Muscle of arm (tissue), 12 donors: ENCODE data around the gene RNF141. TPM values are rescaled to one million over a fixed set of nuclear protein-coding genes. Genes with fewer than 3 reads are reported as not detected.

ENCODE experiments used
- DNase-seq: peaks from one replicate; pipeline ENCODE4 v3.0.0-alpha.2; 2013
- polyA plus RNA-seq, 12 donors: library from polyadenylated mRNA; unstranded; fragments of 120-200 nt; gene quantifications; one replicate each; pipeline ENCODE4 v1.2.1, GENCODE V29; 2013; ENCODE audit not compliant: insufficient read length in 12 of 12

Gene RNF141
- polyA plus RNA-seq, 12 donors, result 19.4 to 33.5 (median 24.9) TPM; not detected in 1

DNA sequence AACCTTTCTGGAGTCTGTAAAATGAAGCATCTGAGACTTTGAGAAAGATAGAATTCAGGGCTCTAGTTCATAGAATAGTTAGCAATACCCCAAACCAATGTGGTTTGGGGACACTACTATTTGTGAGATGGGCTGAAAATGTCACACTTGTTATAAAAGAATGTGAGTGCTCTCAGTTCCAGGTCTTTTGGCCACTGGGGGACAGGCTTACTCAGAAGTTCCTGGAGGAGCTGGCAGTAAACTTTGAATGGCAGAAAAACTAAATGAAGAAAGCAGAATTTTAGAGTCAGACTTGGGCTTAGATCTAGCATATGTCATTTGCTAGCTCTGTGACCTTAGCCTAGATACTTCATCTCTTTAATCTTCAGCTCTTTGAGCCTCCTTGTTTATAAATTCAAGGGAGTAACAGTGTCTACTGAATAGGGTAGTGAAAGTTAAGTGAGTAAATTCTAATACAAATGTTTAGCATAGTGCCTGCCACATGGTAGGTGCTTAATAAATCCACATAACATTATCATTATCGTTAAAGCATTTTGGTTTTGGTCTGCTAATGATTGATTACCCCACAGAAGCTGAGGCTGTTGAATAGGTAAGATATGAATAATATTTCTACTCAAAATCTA is 23.8 kb upstream of the RNF141 start:
- no peak for DNase-seq

DNA sequence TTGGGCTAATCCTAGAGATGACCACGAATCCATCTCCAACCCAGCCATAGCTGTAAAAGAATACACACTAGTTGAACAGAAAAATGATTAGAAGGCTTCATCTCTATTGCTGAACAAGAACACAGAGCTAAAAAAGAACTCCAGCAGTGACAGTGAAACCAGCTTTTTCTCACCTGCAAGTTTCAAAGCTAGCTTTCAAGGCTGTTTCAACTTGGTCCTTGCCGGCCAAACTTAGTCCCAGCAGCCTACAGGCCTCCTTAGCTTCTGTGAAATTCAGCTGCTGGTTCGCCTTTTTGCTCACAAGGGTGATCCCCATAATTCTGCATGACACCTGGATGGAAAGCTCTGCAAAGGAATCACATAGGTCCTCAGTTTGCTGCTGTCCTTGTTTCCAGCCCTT is 23.0 kb upstream of the RNF141 start:
- no peak for DNase-seq

DNA sequence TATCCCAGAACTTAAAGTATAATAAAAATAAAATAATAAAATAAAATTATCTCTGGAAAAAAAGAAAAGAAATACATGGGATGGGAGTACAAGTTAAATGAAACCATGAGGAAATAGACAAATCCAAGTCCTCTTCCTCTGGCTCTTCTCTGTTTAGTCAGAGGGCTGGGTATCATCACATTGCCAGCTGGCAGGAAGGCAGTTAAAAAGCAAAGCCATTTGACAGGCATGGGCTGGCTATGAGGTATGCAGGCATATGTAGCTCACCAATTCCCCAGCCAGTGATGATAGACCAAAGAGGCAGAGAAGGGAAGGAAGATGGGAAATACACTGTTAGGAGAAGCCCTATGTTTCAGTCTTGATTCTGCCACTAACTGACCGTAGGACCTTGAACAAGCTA is 21.0 kb upstream of the RNF141 start:
- DNase-seq, result no peak

DNA sequence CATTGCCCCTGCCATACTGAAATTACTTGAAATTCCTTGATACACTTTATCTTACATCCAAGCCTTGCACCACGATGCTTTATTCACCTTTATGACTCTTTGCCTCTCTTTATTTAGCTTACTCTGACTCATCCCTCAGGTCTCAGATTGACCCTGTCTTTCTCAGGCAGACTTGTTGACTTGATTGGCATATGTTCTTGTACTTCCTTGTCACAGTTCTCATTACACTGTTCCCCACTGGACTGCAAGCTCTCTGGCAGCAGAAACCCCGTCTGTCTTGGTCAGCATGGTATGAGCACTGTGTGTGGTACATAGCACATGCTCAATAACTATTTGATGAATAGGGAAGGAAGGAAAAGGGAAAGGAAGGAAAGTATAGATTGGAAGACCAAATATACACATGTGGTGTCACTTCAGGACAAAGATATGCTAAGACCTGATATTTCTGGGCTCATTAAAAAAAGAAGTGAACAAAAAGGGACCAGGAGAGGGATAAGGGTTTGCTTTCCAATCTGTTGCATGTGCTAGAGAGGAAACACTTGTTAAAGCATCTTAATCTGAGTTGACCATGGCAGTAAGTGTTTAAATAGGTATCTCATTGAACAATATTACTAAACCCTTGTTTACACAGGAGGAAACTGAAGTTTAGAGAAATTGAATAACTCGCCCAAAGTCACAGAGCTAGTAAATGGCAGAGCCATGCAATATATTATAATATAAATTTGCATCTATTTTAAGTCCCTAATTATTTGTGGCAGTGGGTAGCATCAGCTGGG is 20.2 kb upstream of the RNF141 start:
- DNase-seq, result no peak

DNA sequence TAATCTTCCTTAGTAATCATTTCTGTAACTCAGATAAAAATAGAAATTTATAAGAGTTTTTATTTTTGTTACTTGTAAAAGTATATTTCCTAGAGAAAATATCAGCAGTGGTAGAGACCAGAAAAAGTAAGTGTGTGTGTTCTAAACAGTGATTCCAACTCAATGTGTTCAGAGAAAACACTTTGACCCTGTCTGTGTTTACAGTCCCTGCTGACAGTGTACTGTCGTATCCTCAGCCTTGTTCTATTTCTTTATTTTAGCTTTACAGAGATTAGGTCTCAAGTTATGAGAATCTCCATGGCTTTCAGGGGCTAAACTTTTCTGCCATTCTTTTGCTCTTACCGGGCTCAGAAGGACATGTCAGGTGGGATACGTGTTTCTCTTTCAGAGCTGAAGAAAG is 17.3 kb upstream of the RNF141 start:
- no peak for DNase-seq

DNA sequence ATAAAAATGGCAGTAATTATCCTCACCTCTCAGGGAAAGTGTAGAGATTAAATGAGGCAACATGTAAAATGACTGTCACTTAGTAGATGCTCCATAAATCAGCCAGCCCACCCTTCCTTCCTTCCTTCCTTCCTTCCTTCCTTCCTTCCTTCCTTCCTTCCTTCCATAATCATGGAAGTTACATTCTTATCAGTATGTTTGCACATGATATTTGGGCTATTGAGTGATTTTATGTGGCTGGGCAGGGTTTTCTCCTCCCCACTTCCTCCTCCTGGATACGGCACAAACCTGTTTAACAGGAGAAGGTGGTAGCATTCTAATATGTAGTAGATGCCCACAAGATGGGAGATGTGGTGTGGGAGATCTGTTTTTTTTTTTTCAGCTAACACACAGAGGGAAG is 15.6 kb upstream of the RNF141 start:
- no peak for DNase-seq

DNA sequence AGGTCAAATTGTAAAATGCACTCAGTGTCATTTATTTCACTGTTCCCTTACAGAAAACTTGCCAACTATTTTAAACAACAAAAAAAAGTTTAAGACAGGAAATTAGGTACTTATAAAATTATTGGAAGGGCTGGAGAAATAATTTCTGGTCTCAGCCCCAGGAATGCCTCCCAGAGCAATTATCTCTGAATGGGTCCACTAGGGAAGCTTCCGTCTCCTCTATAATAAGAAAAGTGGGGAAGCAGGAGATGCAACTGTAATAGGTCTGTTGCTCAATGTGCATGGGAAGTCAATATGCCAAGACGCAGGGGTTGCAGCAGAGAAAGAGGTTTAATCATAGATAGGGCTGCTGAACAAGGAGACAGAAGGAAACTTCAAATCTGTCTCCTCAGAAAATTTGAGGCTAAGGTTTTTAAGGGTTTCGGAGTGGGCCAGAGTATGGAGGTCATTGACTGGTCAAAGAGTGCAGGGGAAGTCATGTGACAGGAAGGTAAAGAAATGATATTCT is 10.9 kb upstream of the RNF141 start:
- DNase-seq, result no peak

DNA sequence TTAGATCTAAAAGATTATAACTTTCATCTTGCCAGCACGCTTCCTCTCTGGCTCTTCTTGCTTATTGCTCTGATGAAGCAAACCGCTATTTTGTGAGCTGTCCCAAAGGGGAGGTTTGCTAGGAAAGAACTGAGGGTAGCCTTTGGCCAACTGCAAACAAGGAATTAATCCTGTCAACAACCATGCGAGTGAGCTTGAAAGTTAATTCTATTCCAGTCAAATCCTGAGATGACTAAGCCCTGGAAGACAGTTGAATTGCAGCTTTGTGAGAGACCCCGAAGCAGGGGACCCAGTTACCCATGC is 10.3 kb upstream of the RNF141 start:
- DNase-seq, result no peak

DNA sequence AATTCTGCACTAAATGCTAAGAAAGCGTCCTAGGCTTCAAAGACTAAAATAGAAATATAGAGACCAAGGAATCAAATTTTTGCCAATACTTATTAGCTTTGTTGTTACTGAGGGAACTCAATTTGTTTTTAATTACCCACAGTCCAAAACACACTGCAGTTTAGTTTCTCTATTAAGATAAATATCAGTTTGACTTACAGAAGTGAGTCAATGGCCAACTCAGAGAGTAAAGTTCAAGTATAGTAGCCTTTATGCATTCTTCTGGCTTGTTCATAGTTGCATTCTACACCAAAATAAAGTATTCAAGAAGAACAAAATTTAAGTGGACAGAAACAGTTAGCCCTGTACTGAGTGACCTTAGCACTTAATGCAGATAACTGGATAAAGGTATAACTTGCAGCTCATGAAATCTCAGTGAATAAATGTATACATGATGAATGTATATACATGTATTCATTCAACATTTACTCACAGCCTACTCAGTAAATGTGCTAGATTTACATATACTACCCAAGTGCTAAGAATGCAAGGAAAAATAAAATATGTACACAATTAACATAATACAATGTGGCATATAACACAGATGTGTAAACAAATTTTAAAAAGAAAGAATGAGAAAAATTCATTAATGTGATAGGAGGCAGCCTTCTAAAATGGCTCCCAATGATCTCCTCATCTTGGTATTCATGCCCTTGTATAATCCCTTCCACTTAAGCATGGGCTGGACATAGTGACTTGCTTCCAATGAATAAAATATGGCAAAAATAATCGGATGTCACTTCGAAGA is 9.7 kb upstream of the RNF141 start:
- DNase-seq, result no peak

DNA sequence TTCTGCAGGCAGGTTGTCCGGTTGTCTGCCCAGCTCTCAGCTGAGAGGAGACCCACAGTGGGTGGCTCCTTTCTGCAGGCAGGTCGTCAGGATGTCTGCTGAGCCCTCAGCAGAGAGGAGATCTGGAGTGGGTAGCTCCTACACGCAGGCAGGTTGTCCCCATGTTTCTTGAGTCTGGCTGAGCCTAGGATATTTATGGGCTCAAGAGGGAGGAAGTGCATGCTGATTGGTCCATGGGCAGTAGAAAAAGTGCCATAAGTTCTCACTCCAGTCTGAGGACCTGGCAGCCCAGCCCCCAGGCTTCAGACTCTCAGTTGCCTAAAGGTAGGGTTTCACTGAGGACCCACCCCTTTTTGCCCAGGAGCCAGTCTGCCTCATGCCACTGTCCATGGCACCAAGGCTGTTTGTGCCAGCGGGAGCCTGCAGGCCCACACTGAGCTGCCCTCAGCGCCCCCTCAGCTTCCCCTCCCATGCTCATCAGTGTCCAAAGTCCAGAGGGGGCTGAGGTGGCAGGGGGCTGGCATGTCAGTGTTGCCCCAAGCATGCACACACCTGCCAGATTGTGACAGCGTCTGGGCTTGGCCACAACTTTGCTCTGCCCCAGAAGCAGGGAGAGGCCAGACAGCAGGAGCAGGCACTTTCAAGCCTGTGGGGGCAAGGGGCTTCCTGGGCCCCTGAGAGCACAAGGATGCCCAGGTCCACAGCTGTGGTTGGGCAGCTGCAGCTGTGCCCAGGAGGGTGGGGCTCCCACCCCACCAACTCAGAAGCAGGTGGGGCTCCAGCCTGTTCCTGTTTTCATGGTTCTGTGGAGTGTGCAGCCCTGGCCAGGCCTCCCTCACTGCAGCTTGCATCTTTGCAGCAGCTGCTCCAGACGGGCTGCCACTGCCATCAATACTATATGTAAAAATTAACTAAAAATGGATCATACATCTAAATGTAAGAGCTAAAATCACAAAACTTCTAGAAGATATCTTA is 3.8 kb upstream of the RNF141 start:
- no peak for DNase-seq

DNA sequence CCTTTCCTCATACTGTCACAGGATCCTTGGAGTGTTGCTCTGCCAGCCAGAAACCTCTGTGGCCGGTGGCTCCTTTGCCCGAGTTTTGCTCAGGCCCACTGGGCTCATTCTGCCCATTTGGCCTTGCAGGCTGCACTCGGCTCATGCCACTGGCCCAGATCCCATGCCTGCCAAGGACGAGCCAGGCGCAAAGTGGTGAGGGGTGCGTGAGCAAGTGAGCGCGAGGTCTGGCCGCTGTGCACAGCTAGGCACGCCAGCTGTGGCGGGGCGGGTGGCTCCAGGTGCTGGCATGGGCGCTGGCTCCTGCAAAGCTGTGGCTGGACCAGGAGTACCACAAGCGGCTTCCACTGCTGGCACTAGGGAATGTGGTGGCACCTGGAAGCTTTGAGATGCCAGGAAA is 2.8 kb upstream of the RNF141 start:
- no peak for DNase-seq

DNA sequence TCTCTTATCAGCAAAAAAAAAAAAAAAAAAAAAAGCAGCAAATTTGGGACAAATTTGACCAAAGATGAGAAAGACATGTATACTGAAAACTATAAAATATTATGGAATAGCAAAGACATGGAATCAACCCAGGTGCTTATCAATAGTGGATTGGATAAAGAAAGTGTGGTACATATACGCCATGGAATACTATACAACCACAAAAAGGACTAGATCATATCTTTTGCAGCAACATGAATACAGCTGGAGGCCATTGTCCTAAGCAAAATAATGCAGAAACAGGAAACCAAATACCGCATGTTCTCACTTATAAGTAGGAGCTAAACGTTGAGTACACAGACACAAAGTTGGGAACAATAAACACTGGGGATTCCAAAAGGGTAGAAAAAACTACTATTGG is 1.8 kb upstream of the RNF141 start:
- DNase-seq, result no peak

DNA sequence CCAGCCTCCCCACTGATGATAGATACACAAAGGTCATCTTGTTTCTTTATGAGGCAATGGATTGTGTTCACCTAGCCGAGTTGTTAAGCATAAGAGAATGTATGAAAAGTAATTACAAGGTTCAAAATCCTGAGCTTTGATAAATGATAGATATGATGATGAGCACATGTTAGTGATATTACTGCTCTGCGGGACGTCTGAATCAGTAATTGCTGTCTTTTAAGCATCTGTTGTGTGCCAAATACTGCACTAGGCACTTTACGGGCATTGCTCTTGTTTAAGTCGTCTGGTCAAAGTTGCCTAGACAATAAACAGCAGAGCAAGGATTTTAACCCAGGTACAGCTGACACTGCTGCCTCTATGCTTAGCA is 559 bp upstream of the RNF141 start:
- DNase-seq, result no peak

DNA sequence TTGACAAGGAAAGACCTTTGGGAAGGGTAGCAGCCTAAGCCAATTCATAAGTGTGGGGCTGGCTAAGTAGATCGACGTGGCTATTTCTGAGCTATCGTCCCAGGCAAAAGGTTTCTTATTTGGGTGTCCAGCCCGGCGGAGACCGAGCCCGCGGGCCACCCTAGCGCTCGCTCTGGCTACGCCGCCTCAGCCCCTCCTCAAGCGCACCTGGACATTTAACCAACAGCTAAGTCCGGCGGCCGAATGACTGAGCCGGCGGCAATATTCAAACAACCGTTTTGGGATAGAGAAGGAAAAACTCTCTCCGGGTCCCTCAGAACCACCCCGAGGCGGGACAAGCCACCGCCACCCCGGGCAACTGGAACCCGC is 457 bp downstream of the RNF141 start:
- no peak for DNase-seq

DNA sequence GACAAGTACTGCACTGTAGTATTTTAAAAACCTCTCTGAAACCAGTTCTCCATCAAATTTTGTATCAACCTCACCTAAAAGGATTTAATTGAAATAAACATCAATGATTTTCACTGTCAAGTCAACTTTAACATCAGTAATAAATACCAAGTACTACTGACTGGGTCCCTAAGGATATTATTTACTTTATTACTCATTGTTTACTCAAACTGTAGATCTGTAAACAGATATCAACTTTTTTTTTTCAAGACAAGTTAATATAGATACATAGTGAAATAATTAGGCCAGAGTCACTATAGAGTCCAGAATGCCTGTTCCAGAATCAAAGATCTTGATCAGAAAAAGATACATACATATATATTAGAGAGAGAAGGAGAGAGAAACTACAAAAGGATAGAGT is 1.6 kb downstream of the RNF141 start:
- no peak for DNase-seq

DNA sequence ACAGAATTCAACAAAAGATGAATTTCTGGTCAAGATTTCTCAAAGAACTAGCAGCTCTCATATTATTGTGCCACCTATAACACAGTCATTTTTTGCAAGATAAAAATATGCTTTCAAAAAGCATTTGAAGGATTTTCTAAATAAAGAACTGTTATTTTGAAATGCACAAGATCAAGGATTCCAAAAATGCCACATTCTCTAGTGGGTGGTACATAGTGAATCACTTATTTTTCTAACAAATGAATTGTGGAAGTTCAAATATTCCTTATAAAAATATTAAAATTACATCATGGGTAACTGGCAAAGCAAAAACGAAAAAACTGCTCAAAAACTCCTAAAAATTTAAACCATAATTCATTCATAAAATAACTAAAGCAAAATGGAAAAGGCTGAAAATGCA is 2.1 kb downstream of the RNF141 start:
- DNase-seq, result no peak

DNA sequence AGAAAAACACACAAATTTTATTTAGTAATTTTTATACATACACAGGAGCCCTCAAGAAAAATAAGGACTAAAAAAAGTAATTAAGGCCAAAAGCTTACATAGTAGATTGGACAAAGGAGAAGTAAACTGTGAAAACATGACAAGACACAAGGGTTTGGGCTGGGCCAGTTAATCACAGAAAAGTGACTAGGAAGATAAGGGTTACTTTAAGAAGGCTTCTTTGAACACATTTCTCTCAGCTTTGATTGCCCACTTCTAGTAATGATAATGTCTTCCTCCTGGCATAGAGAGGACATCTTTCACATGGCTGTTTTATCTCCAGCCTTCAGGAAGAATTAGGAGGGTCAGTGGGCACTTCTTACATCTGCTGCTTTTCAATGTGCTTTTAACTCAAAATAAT is 3.4 kb downstream of the RNF141 start:
- DNase-seq, result no peak

DNA sequence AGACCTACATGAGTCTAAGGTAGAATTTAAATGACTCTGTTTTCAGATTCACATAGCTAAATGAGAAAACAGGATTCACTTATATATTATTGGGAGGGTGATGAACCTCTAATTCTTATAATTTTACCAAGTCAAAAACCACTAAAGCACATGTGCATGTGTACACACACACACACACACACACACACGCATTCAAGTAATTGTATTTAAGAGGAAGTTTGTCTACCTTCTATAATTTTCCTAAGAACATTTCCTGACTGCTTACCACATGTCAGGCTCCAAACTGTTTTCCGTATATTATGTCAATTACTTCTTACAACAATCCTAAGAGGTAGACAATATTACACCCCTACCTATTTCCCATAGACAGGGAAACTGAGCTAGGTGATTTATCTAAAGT is 6.7 kb downstream of the RNF141 start:
- no peak for DNase-seq

DNA sequence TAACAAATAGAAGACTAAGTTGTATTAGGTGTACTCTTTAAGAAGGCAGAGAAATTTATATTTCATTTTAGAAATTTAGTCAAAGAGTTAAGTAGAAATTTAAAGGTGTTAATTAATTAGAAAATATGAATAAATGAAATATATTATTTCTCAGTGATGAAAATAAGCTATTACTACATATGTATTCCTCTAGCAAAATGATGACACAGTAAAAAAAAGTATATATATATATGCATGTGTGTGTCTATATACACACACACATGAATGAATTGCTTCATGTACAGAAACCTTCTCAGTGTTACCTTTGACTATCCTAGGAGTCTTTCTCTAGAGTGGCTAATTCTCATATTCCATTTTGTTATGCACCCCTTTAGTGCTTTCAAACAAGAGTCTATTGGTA is 7.7 kb downstream of the RNF141 start:
- no peak for DNase-seq

DNA sequence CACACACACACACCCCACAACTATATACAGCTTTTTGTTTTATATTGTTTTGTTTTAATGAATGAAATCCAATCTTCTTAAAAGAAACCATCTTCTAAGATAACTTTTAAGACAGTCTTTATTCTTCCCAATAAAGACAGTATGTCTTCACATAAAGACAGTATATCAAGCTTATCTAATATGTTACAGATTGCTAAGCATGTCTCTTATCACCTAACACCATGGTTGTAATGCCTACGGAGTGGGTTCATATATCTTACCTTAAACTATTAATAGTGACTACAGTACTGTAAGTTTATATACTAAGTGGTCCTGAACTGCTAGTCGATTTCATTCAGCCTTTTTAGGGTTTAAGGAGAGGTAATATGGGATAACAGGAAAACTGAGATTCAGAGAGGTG is 8.5 kb downstream of the RNF141 start:
- no peak for DNase-seq

DNA sequence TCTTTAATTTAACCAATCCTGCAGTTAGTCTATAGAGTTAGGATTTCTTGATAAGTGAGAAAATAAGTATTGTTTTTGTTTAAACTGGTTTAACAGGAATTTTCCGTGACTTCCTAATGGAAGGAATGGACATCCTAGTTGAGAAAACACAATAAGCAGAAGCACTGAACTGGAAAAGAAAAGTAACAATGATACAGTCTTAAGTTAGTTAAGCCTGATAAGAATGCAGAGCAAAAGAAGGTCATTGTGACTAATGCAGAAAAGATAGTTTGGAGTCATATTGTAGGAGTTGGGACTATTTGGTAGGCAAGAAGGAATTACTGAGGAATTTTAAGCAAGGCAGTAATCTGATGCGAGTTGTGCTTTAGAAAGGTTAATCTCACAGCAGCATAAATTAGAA is 11.7 kb downstream of the RNF141 start:
- DNase-seq, result no peak

DNA sequence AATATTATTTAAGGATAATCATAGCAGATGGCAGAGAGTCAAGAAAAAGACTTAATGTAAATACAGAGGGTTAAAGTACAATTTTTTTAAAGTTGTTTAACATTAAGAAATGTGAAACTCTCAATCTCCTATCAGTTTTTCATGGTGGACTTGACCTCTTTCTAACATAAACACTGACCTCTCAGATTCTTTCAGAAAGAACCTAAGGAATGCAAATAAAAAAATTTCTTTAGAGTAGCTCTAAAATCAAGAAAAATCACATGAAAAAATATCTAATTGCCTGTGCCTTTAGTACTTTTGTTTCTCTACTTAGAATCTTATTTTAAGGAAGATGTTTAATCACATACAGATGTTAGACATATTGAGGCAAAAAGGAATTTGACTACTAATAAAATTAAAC is 12.9 kb downstream of the RNF141 start:
- no peak for DNase-seq
